ENCODE data around the gene ERLEC1. TPM values are rescaled to one million over a fixed set of nuclear protein-coding genes. Genes with fewer than 3 reads are reported as not detected.

The ERLEC1 gene
- total RNA-seq, 6 experiments from 2014 or later: 86.0 to 102 (median 93.7) TPM

GRCh38 chr2:53793821-53794220 is 7.0 kb downstream of the ERLEC1 start:
- Mint-ChIP-seq H3K4me1 (ENCODE audit: low read depth) (peaks cover 26% of the 10 kb centered on the region), H3K36me3 (ENCODE audit: low read depth) (peaks cover 6% of the 10 kb centered on the region; the same call in 1 of the 2 replicates), H3K9me3 (no peaks in the 10 kb centered on the region), H3K4me3 (no peak overlapping the region), H3K27ac (peak overlapping the region; percentile 49; the same call in 1 of the 2 replicates), H3K27me3 (ENCODE audit: insufficient read depth) (no peaks in the 10 kb centered on the region; the same call in 1 of the 2 replicates)
- no peak for DNase-seq
- TF ChIP-seq, protein P1, sequence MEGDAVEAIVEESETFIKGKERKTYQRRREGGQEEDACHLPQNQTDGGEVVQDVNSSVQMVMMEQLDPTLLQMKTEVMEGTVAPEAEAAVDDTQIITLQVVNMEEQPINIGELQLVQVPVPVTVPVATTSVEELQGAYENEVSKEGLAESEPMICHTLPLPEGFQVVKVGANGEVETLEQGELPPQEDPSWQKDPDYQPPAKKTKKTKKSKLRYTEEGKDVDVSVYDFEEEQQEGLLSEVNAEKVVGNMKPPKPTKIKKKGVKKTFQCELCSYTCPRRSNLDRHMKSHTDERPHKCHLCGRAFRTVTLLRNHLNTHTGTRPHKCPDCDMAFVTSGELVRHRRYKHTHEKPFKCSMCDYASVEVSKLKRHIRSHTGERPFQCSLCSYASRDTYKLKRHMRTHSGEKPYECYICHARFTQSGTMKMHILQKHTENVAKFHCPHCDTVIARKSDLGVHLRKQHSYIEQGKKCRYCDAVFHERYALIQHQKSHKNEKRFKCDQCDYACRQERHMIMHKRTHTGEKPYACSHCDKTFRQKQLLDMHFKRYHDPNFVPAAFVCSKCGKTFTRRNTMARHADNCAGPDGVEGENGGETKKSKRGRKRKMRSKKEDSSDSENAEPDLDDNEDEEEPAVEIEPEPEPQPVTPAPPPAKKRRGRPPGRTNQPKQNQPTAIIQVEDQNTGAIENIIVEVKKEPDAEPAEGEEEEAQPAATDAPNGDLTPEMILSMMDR (IDR thresholded peaks at IDR 0.05): no peak

GRCh38 chr2:53801547-53801946 is 14.7 kb downstream of the ERLEC1 start:
- H3K27me3 Mint-ChIP-seq (ENCODE audit: insufficient read depth): no peaks in the 10 kb centered on the region
- H3K9me3 Mint-ChIP-seq: no peaks in the 10 kb centered on the region
- peaks cover 10% of the 10 kb centered on the region; the same call in 1 of the 2 replicates for H3K36me3 Mint-ChIP-seq (ENCODE audit: low read depth)

GRCh38 chr2:53802617-53803151 is 15.8 kb downstream of the ERLEC1 start:
- H3K36me3 Mint-ChIP-seq (ENCODE audit: low read depth): peaks cover 15% of the 10 kb centered on the region; the same call in 1 of the 2 replicates
- DNase-seq: no peak
- no peaks in the 10 kb centered on the region for H3K27me3 Mint-ChIP-seq (ENCODE audit: insufficient read depth)
- TF ChIP-seq, protein P1 (IDR thresholded peaks at IDR 0.05): no peak
- no peak overlapping the region for H3K27ac Mint-ChIP-seq
- H3K4me1 Mint-ChIP-seq (ENCODE audit: low read depth): no peaks in the 10 kb centered on the region
- H3K9me3 Mint-ChIP-seq: no peaks in the 10 kb centered on the region
- H3K4me3 Mint-ChIP-seq: no peak overlapping the region

More at GRCh38 chr2:53801547-53801946, 14.7 kb downstream of the ERLEC1 start:
- H3K4me1 Mint-ChIP-seq (ENCODE audit: low read depth): no peaks in the 10 kb centered on the region
- no peak overlapping the region for H3K4me3 Mint-ChIP-seq
- TF ChIP-seq, protein P1 (IDR thresholded peaks at IDR 0.05): no peak
- no peak overlapping the region for H3K27ac Mint-ChIP-seq
- DNase-seq: no peak

- Mint-ChIP-seq H3K4me3 (no peak overlapping the region), H3K27me3 (ENCODE audit: insufficient read depth) (peaks cover 2% of the 10 kb centered on the region), H3K9me3 (no peaks in the 10 kb centered on the region), H3K36me3 (ENCODE audit: low read depth) (peaks cover 13% of the 10 kb centered on the region), H3K27ac (no peak overlapping the region), H3K4me1 (ENCODE audit: low read depth) (no peaks in the 10 kb centered on the region)
- TF ChIP-seq, protein P1 (IDR thresholded peaks at IDR 0.05): no peak
- no peak for DNase-seq
Measured at GRCh38 chr2:53811601-53812000, 24.8 kb downstream of the ERLEC1 start.

DNA sequence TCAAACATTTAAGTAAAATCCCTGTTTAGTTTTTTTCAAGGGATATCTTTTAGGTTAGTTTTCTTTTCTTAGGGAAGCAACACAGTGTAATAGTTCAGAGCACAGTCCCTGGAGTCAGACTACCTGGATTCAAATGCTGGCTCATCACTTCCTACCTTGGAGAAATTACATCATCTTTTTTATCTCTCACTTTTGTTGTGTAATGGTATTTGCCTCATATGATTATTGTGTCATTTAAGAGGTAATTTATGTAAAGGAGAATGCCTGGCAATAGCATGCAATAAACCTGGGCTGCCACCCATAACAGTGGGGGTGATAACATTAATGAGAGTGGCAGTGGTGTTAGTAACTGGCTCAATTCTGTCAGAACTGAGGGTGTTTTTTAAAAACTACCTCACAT is 26.3 kb downstream of the ERLEC1 start:
- TF ChIP-seq, protein P1 (IDR thresholded peaks at IDR 0.05): no peak
- no peak overlapping the region for H3K27ac Mint-ChIP-seq
- H3K9me3 Mint-ChIP-seq: no peaks in the 10 kb centered on the region
- peaks cover 16% of the 10 kb centered on the region for H3K36me3 Mint-ChIP-seq (ENCODE audit: low read depth)
- peaks cover 2% of the 10 kb centered on the region for H3K27me3 Mint-ChIP-seq (ENCODE audit: insufficient read depth)
- H3K4me1 Mint-ChIP-seq (ENCODE audit: low read depth): no peaks in the 10 kb centered on the region
- no peak for DNase-seq
- H3K4me3 Mint-ChIP-seq: no peak overlapping the region
